Endothelial cell (in vitro differentiated cells): ENCODE data around the gene AMER2. TPM values are rescaled to one million over a fixed set of nuclear protein-coding genes. Genes with fewer than 3 reads are reported as not detected.
A peak's percentile ranks its signal among the peaks of the same experiment; 100 is the strongest.

Experiments used
- DNase-seq: peaks from one replicate; pipeline ENCODE4 v3.0.0; 2021; ENCODE audit warnings: low spot score
- H3K27ac Mint-ChIP-seq: one replicate; pipeline ENCODE4 v1.8.0; 2021; ENCODE audit warnings: mixed read lengths, inconsistent platforms; ENCODE audit not compliant: unreplicated experiment
- H3K27me3 Mint-ChIP-seq: one replicate; pipeline ENCODE4 v1.8.0; 2021; ENCODE audit warnings: mild to moderate bottlenecking, moderate library complexity, mixed read lengths, inconsistent platforms; ENCODE audit not compliant: unreplicated experiment
- H3K36me3 Mint-ChIP-seq: one replicate; pipeline ENCODE4 v1.8.0; 2021; ENCODE audit warnings: mild to moderate bottlenecking, low read depth, mixed read lengths, inconsistent platforms; ENCODE audit not compliant: unreplicated experiment
- H3K4me1 Mint-ChIP-seq: one replicate; pipeline ENCODE4 v1.8.0; 2021; ENCODE audit warnings: mild to moderate bottlenecking, mixed read lengths, inconsistent platforms; ENCODE audit not compliant: unreplicated experiment
- H3K4me3 Mint-ChIP-seq: one replicate; pipeline ENCODE4 v1.8.0; 2021; ENCODE audit warnings: mild to moderate bottlenecking, mixed read lengths, inconsistent platforms; ENCODE audit not compliant: unreplicated experiment
- H3K9me3 Mint-ChIP-seq: one replicate; pipeline ENCODE4 v1.8.0; 2021; ENCODE audit warnings: mixed read lengths, inconsistent platforms; ENCODE audit not compliant: unreplicated experiment
- CTCF ChIP-seq: fragments of 200-600 bp; sonication (generic); IDR thresholded peaks from one replicate; pipeline ENCODE4 v1.5.0; 2021; ENCODE audit warnings: antibody characterized with exemption; ENCODE audit not compliant: unreplicated experiment
- long read RNA-seq: library from polyadenylated mRNA; unstranded; transcript quantifications from one replicate; pipeline ENCODE4 v2.0.0, GENCODE V29; 2020; ENCODE audit not compliant: unreplicated experiment
- total RNA-seq: library from RNA; stranded (reverse); fragmentation: NEBNext Ultra II Directional; extraction: Animal tissue kit (Norgen Biotek cat#: 25700); gene quantifications from one replicate; pipeline ENCODE4 v1.2.1, GENCODE V29; 2021; ENCODE audit not compliant: unreplicated experiment

Gene AMER2
- 1.5 TPM for total RNA-seq
- long read RNA-seq, partial matches to known transcripts = 2 of 2 reads
- long read RNA-seq, other reads (novel, unspliced or antisense) = 0 of 2 reads

- H3K4me3 Mint-ChIP-seq = peak within 1 kb of the TSS; percentile 92
- DNase-seq = peak; percentile 63
- peaks cover 17% of the 10 kb centered on the region for H3K27me3 Mint-ChIP-seq
- no peak for TF ChIP-seq CTCF
- H3K27ac Mint-ChIP-seq = peak within 1 kb of the TSS; percentile 48
- peaks cover 22% of the 10 kb centered on the region for H3K4me1 Mint-ChIP-seq
- H3K9me3 Mint-ChIP-seq = no peaks in the 10 kb centered on the region
- peaks cover 9% of the 10 kb centered on the region for H3K36me3 Mint-ChIP-seq
These were observed at the start of gene AMER2 for GRCh38 chr13:25171517-25172302. TSS of gene AMER2 (minus strand) at chr13:25172288. CDS start at chr13:25171619, 669 bp downstream.

GRCh38 chr13:25218019-25218418 lies 45.9 kb upstream of the AMER2 start:
- H3K27me3 Mint-ChIP-seq = peaks cover 2% of the 10 kb centered on the region
- H3K27ac Mint-ChIP-seq = no peak overlapping the region
- TF ChIP-seq CTCF = no peak
- no peak for DNase-seq
- no peak overlapping the region for H3K4me3 Mint-ChIP-seq
- no peaks in the 10 kb centered on the region for H3K4me1 Mint-ChIP-seq
- H3K36me3 Mint-ChIP-seq = no peaks in the 10 kb centered on the region
- no peaks in the 10 kb centered on the region for H3K9me3 Mint-ChIP-seq

GRCh38 chr13:25217023-25217885 lies 45.2 kb upstream of the AMER2 start:
- peaks cover 2% of the 10 kb centered on the region for H3K27me3 Mint-ChIP-seq
- no peak for TF ChIP-seq CTCF
- no peak overlapping the region for H3K27ac Mint-ChIP-seq
- DNase-seq = no peak
- H3K4me1 Mint-ChIP-seq = no peaks in the 10 kb centered on the region
- no peaks in the 10 kb centered on the region for H3K9me3 Mint-ChIP-seq
- H3K36me3 Mint-ChIP-seq = no peaks in the 10 kb centered on the region
- no peak overlapping the region for H3K4me3 Mint-ChIP-seq

GRCh38 chr13:25215253-25215575 lies 43.1 kb upstream of the AMER2 start:
- H3K4me3 Mint-ChIP-seq = no peak overlapping the region
- DNase-seq = no peak
- H3K4me1 Mint-ChIP-seq = no peaks in the 10 kb centered on the region
- no peak overlapping the region for H3K27ac Mint-ChIP-seq
- no peaks in the 10 kb centered on the region for H3K36me3 Mint-ChIP-seq
- H3K9me3 Mint-ChIP-seq = no peaks in the 10 kb centered on the region
- peaks cover 2% of the 10 kb centered on the region for H3K27me3 Mint-ChIP-seq
- no peak for TF ChIP-seq CTCF
